SKM-1 (cell line): ENCODE data around the gene FHOD3.

Experiments used
- DNase-seq: peaks from one replicate; lab custom pipeline; 2025; ENCODE audit not compliant: unreplicated experiment; lab: John Stamatoyannopoulos, UW

The FHOD3 gene

DNA sequence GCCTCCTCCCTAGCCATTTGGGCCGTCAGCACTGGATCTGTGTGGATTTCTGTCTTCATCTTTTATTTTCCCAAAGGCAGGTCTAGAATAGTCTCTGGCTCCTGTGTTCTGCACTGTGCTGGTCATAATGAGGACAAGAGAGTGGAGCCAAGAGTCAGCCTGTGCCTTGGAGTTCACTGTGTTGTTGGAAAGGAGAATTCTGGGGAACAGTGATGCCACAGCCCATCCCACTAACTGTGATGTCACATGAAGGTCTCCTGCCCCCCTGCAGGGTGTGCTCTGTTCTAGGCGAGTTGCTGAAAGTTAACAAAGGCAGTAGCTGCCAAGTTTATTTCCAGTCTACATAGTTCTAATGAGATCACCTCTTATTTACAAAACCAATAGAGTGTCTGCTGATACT is 282.8 kb downstream of the FHOD3 start:
- no peak for DNase-seq

DNA sequence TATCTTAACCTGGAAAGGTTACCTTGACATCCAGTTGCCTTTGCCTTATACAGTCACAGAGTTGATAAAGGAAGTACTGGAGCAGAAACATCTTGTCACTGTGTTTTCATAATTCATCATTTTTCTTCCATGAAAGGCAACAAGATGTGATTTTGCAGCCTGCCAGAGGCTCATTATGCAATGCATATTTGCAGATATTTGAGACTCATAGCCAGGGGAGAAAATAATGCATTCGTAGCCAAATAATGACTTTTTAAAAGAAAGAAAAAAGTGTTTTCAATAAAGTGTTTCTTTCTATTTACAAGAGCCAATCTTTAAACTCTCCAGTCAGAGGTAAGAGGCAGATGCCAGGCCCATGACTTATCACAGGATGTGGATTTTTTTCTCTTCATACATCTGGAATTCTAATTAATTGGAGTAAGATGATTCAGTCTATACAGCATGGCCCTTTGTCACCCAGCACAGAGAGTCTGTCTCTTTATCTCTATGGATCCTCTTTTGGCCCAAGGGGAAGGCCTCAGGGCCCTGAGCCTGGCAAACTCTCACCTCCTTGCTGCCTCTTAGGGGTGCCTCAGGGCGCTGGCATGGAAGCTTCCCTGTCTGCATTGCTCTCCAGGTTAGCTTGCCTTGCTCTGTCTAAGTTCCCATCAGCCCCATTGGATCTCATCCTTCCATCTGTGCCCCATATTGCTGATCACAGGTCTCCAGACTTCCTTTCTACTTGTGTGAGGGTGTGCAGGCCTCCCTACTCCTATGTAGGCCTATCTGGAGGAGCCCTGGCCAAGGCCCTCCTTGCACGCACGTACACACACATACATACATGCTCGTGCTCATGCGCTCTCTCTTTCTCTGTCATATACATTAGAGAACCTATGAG is 283.6 kb downstream of the FHOD3 start:
- no peak for DNase-seq

DNA sequence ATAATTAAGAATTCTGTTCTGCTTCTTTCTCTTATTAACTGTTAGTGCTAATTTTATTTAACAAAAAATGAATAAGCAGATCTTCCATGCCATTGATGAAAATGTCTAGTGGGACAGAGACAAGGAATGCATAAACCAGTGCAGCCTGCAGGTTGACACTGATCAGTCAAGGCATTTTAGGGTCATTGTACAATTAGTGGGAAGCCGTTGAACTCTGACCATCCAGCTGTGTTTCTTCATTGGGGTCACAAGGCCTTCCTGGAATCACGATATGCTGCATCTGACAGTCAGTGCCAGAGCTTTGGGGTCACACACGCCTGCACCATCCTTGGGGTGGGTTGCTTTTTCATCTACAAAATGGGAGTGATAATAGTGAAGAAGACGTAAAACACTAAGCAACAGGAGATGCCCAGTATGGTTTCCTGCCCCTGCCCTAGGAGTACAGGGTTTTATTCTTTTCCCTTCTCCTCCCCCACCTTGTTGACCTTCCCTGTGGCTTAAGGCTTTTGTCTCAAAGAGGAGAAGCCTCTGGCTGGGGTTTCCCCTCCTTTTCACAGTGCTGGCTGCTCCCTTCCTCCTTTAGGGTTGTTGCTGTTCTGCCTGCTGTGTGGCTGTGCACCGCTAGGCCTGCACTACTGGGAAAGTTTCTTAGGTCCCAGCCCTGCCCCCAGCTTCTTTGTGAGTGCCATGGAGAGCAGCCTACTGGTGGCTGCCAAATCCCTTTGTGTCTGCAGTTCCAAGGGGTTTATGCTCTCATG is 285.7 kb downstream of the FHOD3 start:
- DNase-seq = no peak

DNA sequence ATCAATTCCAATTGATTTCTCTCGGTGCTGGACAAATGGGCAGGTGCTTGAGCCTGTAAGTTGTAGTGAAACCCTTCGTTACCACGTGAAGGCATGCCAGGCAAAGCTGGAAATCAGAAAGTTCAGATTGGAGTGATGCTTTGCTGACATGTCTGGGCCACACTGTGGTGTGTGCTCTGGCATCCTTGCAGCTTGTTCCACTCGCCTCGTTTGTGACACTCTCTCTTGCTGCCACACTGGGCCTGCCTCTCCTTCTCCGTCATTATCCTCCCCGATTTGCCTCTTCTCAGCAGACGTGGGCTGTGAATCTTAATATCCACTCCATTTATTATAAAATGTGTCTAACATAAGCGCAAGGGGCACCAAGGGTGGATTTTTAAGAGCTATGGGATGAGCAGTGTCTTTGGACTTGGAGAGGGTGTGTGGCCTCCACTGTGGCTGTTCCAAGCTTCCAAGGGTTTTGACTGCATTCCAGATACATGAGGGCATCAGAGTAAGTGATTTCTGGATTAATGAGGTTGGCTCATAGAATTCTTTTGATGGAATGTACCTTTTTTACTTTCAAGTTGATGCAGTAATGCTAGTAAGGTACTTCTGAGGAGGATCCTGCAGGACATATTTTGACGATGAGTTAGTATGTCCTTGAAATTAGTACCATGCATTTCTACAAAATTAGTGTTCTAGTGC is 292.5 kb downstream of the FHOD3 start:
- no peak for DNase-seq

DNA sequence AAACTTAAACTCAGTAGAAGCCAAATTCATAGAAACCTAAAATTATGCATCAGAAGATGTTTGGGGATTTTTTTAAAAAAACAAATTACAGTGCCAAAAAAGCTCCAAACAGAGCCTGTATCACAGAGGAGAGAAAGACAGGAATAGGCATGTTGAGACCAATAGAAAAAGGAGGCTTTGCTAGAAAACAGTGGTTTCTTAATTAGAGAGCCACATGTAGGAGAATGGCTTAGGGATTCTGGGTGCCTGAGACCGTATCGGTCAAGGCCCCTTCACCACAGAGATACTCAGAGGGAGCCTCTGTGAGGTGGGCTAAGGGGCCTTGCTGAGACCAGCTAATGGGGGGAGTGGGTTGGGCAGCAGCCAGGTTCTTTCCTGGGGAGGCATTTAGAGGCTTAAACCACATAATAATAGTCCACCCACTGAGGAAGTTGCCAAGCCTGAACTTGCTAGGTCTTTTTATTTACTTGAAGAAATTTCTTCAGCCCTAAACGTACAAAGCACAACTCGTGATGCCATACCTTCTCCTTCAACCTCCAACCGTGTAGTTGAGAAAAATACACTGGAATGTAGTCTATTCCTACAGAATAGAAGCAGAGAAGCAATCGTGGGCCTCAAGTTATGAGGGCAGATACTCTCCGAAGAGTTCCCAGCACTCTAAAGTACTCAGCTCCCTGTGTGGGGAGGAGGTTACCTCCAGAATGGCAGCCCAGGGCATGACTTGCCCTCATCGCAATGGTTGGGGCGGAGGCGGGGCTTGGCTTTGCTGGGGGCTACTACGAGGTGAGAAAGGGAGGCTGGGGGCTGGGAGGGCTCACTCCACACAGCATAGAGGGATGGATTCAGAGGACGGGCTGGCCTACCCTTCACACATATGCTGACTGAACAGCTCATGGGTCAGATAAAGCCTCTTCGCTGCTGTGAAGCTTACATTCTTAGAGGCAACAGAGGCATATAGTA is 293.4 kb downstream of the FHOD3 start:
- no peak for DNase-seq

DNA sequence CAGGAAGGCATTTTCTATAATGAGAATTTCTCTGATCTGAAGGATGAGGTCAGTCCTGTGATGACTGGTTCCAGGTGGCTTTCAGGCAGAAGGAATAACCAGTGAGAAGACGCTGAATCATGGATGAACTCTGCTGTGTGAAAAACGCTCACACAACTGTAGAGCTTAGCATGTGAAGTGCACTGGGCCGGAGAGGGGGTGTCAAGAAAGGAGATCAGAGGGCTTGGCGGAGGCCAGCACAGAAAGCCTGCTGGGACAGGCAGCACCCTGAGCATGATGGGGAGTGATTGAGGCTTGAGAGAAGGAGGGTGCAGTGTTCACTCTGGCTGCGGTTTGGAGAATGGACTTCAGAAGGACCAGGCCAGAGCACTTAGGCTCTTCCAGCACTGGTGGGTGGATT is 294.8 kb downstream of the FHOD3 start:
- no peak for DNase-seq

DNA sequence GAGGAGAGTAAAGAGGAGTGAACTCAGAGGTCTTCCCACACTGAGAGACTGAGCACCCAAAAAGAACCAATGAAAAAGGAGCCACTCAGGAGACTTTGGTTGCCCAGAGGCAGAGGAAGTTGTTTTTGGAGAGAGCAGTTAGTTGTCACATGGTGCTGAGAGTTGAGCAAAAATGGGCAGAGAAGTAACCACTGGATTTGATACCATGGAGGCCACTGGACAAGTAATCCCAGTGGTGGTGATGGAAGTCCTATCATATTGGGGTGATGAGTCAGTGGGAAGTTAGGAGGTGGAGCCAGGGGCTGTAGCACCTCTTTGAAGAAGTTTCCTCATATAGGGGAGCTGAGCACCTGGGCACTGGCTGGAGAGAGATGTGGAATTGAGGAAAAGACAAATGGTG is 295.5 kb downstream of the FHOD3 start:
- no peak for DNase-seq

DNA sequence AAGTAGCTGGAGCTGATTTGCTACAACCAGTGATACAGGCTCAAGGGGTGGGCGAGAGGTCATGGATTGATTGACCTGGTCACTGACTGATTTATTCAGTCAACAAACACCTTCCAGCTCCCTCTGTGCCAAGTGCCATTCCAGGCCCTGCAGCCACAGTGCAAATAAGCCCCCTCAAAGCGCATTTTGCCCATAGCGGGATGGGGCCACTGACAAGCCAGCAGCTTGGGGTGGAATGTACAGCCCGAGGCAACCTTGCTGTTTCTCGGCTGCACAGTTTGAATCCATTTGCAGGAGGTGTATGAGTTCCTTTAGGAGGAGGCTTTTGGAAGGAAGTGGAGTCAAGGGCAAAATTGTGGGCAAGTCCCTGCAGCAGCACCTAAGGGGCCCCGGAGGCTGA is 296.1 kb downstream of the FHOD3 start:
- no peak for DNase-seq

DNA sequence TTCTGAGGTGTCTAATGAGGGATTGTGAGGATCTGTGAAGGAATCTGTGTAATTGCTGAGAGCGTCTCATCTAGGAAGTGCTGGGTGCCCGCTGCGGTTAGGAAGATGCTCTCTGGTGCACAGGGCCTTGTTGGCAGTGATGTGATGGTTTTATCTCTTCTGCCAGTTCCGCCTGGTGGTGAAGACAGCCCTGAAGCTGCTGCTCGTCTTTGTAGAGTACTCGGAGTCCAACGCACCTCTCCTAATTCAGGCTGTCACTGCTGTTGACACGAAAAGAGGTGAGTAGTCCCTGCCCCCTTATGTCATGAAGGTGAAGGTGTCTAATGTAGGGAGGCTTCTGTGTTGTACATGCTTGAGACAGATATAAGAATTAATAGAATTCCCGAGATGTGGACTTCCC is 297.1 kb downstream of the FHOD3 start:
- DNase-seq = no peak

DNA sequence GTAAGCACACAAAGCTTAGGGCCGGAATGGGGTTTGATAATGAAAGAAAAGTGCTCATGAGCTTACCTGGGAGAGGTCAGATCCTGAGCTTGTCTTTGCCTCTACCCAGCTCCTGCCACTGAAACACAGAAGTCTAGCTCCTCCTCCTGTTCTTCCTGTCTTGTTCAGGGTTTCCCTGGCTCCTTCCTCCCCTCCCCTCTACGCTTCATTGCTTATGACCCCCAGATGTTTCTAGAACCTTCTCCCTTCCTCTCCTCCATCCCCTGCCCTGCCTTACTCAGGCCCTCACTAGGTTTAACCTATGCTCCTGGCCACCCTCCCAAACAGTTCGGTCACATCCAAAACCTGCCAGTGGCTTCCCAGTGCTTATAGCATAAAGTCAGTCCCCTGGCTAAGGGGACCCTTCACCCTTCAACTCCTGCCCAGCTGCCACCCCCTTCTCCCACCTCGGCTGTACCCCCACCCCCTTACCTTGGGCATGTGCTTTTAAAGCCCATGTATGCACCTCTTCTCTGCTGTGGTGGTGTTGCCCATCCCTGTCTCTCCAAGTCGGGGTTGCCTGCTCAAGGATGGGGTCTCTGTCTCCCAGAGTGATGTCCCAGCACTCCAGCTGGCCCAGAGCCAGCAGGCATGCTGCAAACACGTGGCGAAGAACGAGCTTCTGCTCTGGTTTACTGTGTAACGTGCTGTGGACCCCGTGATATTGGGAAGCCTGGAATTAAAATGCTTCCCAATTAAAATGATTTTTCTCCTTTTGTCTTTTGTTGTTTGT is 297.7 kb downstream of the FHOD3 start:
- no peak for DNase-seq

DNA sequence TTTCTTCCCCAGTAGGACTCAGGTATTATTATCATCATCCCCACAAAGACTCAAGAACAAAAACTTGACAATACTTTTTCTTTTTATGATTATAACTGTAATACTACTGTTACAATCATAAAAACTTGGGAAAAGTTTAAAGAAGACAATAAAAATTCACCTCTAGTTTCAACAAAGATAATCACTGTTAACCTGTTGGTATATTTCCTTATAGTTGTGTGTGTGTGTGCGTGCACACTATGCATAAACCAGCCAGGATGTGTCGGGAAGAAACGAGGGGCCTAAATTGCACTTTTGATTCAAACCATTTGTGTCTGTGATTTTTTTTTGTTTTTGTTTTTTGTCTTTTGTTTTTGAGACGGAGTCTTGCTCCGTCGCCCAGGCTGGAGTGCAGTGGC is 298.3 kb downstream of the FHOD3 start:
- no peak for DNase-seq

DNA sequence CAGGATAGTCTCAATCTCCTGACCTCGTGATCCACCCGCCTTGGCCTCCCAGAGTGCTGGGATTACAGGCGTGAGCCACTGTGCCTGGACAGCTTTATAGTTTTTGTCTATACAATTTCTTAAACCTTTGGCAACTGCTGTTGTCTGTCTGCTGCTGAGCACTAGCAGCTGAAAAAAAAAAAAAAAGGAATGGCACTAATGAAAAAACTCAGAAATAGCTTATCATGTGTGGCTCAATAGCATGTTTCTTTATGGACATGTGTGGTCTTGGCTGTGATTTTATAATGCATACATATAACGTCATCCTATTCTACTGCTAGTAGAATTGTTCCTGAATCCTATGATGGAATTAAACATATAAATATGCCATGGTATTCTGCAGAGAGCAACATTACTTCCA is 300.1 kb downstream of the FHOD3 start:
- no peak for DNase-seq

DNA sequence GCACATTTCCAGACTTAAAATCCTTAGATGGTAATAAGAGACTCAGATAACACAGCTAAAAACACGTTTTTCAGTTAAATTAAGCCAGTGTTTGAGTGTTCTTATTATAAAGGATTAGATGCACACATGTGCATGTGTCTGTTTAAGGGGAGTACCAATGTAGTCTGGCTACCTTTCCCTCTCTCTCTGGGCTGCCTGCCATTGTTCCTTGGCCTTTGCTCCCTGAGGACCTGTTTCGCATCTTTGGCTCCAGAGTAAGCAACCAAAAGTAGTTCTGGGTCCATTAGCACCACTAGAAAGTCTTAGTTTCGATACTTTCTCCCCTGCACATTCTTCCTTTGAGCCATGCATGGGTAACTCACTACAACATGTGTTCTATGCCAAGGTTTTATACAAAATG is 303.0 kb downstream of the FHOD3 start:
- DNase-seq = no peak

DNA sequence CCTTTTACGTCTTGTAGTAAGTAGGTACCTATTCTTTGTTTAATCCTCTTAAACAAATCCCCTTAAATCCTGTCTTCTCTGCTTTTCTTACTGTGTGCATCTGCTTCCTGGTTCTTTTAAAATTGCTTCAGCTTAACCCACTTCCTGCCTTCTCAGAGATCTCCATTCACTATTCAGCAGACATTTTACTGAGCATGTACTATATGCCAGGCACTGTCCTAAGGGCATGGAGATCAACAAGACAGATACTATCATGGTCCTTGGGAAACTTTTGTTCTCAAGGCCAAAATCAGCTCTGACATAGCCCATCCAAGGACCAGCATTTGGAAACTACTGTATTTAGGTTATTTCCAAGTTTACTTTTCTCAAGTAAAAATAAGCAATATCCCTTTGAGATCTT is 303.8 kb downstream of the FHOD3 start:
- DNase-seq = no peak

DNA sequence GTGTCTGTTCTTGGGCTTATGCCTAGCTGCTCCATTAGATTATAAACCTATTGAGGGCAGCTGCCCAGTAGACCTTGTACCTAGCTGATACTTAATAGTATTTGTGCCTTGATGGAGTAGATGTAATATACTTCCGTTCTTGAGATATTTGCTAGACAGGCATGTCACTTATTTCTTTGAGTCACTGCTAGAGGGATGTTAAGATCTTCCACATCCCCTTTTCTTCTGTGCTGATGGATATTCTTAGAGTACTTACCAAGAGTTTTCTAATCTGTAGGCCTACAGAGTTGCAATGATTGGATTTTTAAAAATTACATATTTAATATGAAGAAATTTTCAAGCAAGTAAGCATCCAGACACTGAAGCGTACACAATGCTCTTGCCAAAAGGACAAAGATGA is 304.6 kb downstream of the FHOD3 start:
- no peak for DNase-seq

DNA sequence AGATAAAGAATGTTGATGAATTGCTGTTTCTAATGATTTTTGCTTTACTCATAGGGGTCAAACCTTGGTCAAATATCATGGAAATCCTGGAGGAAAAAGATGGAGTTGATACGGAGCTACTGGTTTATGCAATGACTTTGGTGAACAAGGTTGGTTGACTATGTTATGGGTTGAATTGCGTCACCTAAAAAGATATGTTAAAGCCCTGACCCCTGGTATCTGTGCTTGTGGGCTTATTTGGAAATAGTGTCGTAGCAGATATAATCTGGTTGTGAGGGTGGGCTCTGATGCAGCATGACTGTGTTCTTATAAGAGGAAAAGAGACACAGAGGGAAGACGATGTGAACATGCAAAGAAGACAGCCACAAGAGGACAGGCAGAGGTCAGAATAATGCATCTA is 305.1 kb downstream of the FHOD3 start:
- no peak for DNase-seq

DNA sequence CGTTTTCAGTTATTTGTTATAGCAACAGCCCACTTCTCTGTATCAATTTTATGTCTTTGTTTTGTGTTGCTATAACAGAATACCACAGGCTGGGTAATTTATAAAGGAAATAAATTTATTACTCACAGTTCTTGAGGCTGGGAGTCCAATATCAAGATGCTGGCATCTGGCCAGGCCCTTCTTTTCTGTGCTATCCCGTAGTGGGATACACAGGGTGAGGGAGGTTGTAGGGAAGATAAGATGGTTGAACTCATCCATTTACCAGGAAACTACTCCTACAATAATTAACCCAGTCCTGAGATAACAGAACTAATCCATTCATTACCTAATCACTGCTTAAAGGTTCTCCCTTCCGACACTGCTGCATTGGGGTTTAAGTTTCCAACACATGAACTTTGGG is 310.6 kb downstream of the FHOD3 start:
- DNase-seq = no peak

DNA sequence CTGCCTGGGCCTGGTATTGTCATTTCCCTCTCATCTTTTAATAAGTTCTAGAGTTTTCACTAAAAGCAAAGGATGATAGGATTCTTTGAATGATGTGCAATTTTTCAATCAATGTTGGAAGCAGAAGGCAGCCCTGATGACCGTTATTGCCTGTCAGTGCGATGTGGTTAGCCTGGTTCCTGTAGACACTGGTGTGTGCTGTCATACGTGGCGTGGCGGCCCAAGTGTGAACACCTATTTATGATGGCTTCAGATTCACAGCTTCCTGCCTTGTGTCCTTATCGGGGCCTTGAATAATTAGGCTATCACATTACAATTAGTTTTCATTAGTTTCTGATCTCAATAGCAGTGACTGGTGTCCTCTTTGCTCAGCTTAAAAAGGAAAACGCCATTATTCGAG is 312.7 kb downstream of the FHOD3 start:
- DNase-seq = no peak

DNA sequence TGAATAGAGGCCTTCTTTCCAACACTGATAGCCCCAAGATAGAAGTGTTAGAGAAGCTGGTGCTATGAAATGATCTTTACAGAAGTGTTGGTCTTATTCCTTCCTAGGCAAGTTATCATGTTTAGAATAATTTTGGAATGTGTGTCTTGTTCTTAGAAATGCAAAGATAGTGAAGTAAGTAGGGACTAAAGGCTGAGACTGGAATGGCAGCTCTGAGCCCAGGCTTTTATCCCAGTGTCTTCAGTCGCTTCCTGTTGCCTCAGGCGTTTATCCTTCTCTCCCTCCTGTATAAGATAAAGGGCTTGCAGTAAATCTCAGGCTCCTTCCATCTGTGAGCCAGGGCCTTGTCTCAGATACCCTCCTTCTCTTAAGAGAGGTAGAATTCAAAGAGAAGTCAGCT is 313.1 kb downstream of the FHOD3 start:
- DNase-seq = no peak

DNA sequence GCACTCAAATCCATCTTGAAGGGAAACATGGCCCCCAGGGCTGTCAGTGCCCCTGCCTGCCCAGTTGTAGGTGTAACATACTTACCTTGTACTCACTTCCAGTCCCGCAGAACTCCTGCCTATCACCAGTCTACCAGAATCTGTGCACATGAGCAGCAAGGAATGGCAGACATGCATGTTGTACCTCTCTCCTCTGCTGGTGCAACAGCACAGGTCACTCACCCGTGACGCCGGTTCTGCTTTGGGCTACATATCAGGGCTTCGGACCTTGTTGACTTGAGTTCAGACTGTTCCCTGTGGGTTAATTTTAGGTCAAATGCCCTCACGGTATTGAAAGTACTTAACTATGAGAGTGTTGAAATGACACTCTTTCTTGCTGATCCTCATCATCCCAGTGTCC is 315.6 kb downstream of the FHOD3 start:
- no peak for DNase-seq
